Measurements from ENCODE around the gene OR10H2.

Gene OR10H2

DNA sequence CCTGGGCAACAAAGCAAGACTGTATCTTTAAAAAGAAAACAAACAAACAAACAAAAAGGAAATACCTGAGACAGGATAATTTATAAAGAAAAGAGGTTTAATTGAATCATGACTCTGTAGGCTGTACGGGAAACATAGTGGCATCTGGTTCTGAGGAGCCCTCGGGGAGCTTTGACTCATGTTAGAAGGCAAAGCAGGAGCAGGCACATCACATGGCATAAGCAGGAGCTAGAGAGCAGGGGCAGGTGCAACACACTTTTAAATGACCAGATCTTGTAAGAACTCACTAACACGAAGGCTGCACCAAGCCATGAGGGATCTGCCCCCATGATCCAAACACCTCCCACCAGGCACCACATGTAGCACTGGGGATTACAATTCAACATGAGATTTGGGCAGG is 13.2 kb upstream of the OR10H2 start:
- no peak overlapping the region for H3K27ac ChIP-seq (ENCODE audit: low read depth, low read length)
- H3K9ac ChIP-seq (ENCODE audit: low read depth in 1 of 2, low read length in 2 of 2) = no peak overlapping the region
- peaks cover 10 to 11% of the 10 kb centered on the region in 2 donors for H3K4me1 ChIP-seq (ENCODE audit: control insufficient read depth in 1 of 2, insufficient read depth in 2 of 2, low read length in 2 of 2)
- no peak overlapping the region for H3K4me3 ChIP-seq (ENCODE audit: low read depth in 1 of 2, low read length in 2 of 2)
- no peaks in the 10 kb centered on the region for H3K9me3 ChIP-seq (ENCODE audit: control insufficient read depth in 1 of 2, low read length in 2 of 2)
- no peaks in the 10 kb centered on the region for H3K36me3 ChIP-seq (ENCODE audit: control insufficient read depth in 1 of 2, insufficient read depth in 2 of 2, low read length in 2 of 2)
- peaks cover 0 to 8% of the 10 kb centered on the region in 2 donors for H3K27me3 ChIP-seq (ENCODE audit: control insufficient read depth in 1 of 2, insufficient read depth in 2 of 2, low read length in 2 of 2)

GRCh38 chr19:15715642-15716041 is 12.2 kb upstream of the OR10H2 start:
- no peaks in the 10 kb centered on the region for H3K9me3 ChIP-seq (ENCODE audit: control insufficient read depth in 1 of 2, low read length in 2 of 2)
- H3K4me3 ChIP-seq (ENCODE audit: low read depth in 1 of 2, low read length in 2 of 2) = no peak overlapping the region
- H3K27ac ChIP-seq (ENCODE audit: low read depth, low read length) = no peak overlapping the region
- peaks cover 10 to 11% of the 10 kb centered on the region in 2 donors for H3K4me1 ChIP-seq (ENCODE audit: control insufficient read depth in 1 of 2, insufficient read depth in 2 of 2, low read length in 2 of 2)
- H3K36me3 ChIP-seq (ENCODE audit: control insufficient read depth in 1 of 2, insufficient read depth in 2 of 2, low read length in 2 of 2) = no peaks in the 10 kb centered on the region
- peaks cover 0 to 8% of the 10 kb centered on the region in 2 donors for H3K27me3 ChIP-seq (ENCODE audit: control insufficient read depth in 1 of 2, insufficient read depth in 2 of 2, low read length in 2 of 2)
- H3K9ac ChIP-seq (ENCODE audit: low read depth in 1 of 2, low read length in 2 of 2) = no peak overlapping the region

DNA sequence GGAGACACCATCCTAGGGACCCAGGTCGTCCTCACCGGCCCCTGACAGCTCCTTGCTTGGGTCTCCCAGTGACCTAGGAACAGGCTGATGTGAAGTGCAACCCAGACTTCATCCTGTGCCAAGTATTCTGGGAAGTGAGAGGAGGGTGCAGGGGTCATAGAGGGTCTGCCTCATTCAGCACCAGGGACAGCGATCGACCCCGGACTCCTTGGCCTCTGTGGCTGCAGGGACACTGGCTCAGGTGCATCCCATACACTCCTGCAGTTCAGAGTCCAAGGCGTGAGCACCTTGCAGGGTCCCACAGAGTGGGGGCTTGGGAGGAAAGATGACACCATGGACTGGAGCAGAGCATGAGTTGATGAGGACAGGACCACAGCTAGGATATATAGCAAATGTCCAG is 10.0 kb upstream of the OR10H2 start:
- Histone ChIP-seq H3K4me1 (ENCODE audit: control insufficient read depth in 1 of 2, insufficient read depth in 2 of 2, low read length in 2 of 2) (peaks cover 10 to 11% of the 10 kb centered on the region in 2 donors), H3K36me3 (ENCODE audit: control insufficient read depth in 1 of 2, insufficient read depth in 2 of 2, low read length in 2 of 2) (no peaks in the 10 kb centered on the region), H3K9ac (ENCODE audit: low read depth in 1 of 2, low read length in 2 of 2) (no peak overlapping the region), H3K4me3 (ENCODE audit: low read depth in 1 of 2, low read length in 2 of 2) (no peak overlapping the region), H3K27ac (ENCODE audit: low read depth, low read length) (no peak overlapping the region), H3K9me3 (ENCODE audit: control insufficient read depth in 1 of 2, low read length in 2 of 2) (no peaks in the 10 kb centered on the region), H3K27me3 (ENCODE audit: control insufficient read depth in 1 of 2, insufficient read depth in 2 of 2, low read length in 2 of 2) (peaks cover 6 to 8% of the 10 kb centered on the region in 2 donors)

DNA sequence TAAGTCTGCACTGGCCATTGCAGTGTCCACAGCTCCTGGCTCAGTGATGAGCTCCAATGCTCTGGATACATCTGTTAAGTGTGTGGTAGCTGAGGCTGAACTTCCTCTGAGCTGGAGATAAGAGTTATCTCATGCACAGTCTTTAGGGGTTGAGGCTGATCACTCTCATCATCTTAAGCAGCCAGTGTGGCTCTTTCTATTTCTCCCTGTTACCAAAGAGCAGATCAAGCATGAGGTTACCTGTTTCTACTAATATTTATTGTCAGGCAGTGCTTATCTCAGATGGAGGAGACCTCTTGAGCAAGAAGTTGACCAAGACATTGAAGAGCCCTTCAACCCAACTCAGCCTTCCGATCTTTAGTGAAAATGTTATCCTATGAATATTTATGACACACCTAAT is 6.6 kb upstream of the OR10H2 start:
- Histone ChIP-seq H3K9ac (ENCODE audit: low read depth in 1 of 2, low read length in 2 of 2) (no peak overlapping the region), H3K27me3 (ENCODE audit: control insufficient read depth in 1 of 2, insufficient read depth in 2 of 2, low read length in 2 of 2) (peaks cover 10 to 14% of the 10 kb centered on the region in 2 donors)

GRCh38 chr19:15722956-15723355 is 4.9 kb upstream of the OR10H2 start:
- Histone ChIP-seq H3K27me3 (ENCODE audit: control insufficient read depth in 1 of 2, insufficient read depth in 2 of 2, low read length in 2 of 2) (peaks cover 10 to 14% of the 10 kb centered on the region in 2 donors), H3K9me3 (ENCODE audit: control insufficient read depth in 1 of 2, low read length in 2 of 2) (no peaks in the 10 kb centered on the region), H3K4me3 (ENCODE audit: low read depth in 1 of 2, low read length in 2 of 2) (no peak overlapping the region)

More for the DNA sequence above, 6.6 kb upstream of the OR10H2 start:
- Histone ChIP-seq H3K27ac (ENCODE audit: low read depth, low read length) (no peak overlapping the region), H3K9me3 (ENCODE audit: control insufficient read depth in 1 of 2, low read length in 2 of 2) (no peaks in the 10 kb centered on the region), H3K4me1 (ENCODE audit: control insufficient read depth in 1 of 2, insufficient read depth in 2 of 2, low read length in 2 of 2) (peaks cover 3% of the 10 kb centered on the region in 2 donors), H3K36me3 (ENCODE audit: control insufficient read depth in 1 of 2, insufficient read depth in 2 of 2, low read length in 2 of 2) (no peaks in the 10 kb centered on the region), H3K4me3 (ENCODE audit: low read depth in 1 of 2, low read length in 2 of 2) (no peak overlapping the region)

DNA sequence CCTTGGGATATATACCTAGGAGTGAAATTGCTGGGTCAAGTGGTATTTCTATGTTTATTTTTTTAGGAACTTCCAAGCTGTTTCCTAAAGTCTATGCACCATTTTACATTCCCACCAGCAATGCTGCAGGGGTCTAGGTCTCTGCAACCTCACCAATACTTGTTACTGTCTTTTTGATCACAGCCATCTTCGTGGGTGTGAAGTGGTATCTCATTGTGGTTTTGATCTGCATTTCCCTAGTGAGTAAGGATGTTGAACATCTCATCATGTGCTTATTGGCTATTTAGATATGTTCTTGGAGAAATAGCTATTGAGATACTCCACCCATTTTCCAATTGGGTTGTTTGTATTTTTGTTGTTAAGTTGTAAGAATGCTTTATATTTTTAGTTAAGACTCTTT is 2.7 kb downstream of the OR10H2 start:
- Histone ChIP-seq H3K36me3 (ENCODE audit: control insufficient read depth in 1 of 2, insufficient read depth in 2 of 2, low read length in 2 of 2) (no peaks in the 10 kb centered on the region), H3K27me3 (ENCODE audit: control insufficient read depth in 1 of 2, insufficient read depth in 2 of 2, low read length in 2 of 2) (peaks cover 3 to 4% of the 10 kb centered on the region in 2 donors), H3K27ac (ENCODE audit: low read depth, low read length) (no peak overlapping the region), H3K9me3 (ENCODE audit: control insufficient read depth in 1 of 2, low read length in 2 of 2) (no peaks in the 10 kb centered on the region), H3K4me3 (ENCODE audit: low read depth in 1 of 2, low read length in 2 of 2) (no peak overlapping the region), H3K4me1 (ENCODE audit: control insufficient read depth in 1 of 2, insufficient read depth in 2 of 2, low read length in 2 of 2) (no peaks in the 10 kb centered on the region), H3K9ac (ENCODE audit: low read depth in 1 of 2, low read length in 2 of 2) (no peak overlapping the region)

More at GRCh38 chr19:15722956-15723355, 4.9 kb upstream of the OR10H2 start:
- Histone ChIP-seq H3K9ac (ENCODE audit: low read depth in 1 of 2, low read length in 2 of 2) (no peak overlapping the region), H3K4me1 (ENCODE audit: control insufficient read depth in 1 of 2, insufficient read depth in 2 of 2, low read length in 2 of 2) (no peaks in the 10 kb centered on the region), H3K36me3 (ENCODE audit: control insufficient read depth in 1 of 2, insufficient read depth in 2 of 2, low read length in 2 of 2) (no peaks in the 10 kb centered on the region), H3K27ac (ENCODE audit: low read depth, low read length) (no peak overlapping the region)

GRCh38 chr19:15732388-15732787 is 4.6 kb downstream of the OR10H2 start:
- no peaks in the 10 kb centered on the region for H3K4me1 ChIP-seq (ENCODE audit: control insufficient read depth in 1 of 2, insufficient read depth in 2 of 2, low read length in 2 of 2)
- H3K27ac ChIP-seq (ENCODE audit: low read depth, low read length) = no peak overlapping the region
- no peaks in the 10 kb centered on the region for H3K9me3 ChIP-seq (ENCODE audit: control insufficient read depth in 1 of 2, low read length in 2 of 2)
- no peak overlapping the region for H3K9ac ChIP-seq (ENCODE audit: low read depth in 1 of 2, low read length in 2 of 2)
- peaks cover 0 to 3% of the 10 kb centered on the region in 2 donors for H3K27me3 ChIP-seq (ENCODE audit: control insufficient read depth in 1 of 2, insufficient read depth in 2 of 2, low read length in 2 of 2)
- no peak overlapping the region for H3K4me3 ChIP-seq (ENCODE audit: low read depth in 1 of 2, low read length in 2 of 2)
- no peaks in the 10 kb centered on the region for H3K36me3 ChIP-seq (ENCODE audit: control insufficient read depth in 1 of 2, insufficient read depth in 2 of 2, low read length in 2 of 2)

DNA sequence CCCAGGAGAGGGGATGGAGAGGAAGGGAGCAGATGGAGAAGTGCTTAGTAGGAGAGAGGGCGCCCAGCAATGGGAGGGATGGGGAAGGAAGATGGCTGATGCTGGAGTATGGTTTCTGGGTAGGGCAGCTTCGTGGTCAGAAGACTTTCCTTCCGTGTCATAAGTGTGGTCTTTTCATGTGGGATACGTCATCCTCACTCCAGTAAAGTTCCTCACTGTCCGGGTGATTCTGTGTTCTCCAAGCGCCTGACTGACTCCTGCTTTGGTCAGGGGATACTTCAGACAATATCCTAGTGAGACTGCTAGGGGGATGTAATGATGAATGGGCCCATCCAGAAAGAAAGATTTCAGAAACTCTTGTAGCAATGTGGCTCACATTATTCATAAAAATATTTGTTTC is 6.1 kb downstream of the OR10H2 start:
- Histone ChIP-seq H3K36me3 (ENCODE audit: control insufficient read depth in 1 of 2, insufficient read depth in 2 of 2, low read length in 2 of 2) (no peaks in the 10 kb centered on the region), H3K27ac (ENCODE audit: low read depth, low read length) (no peak overlapping the region), H3K9me3 (ENCODE audit: control insufficient read depth in 1 of 2, low read length in 2 of 2) (no peaks in the 10 kb centered on the region), H3K9ac (ENCODE audit: low read depth in 1 of 2, low read length in 2 of 2) (no peak overlapping the region), H3K4me3 (ENCODE audit: low read depth in 1 of 2, low read length in 2 of 2) (no peak overlapping the region), H3K27me3 (ENCODE audit: control insufficient read depth in 1 of 2, insufficient read depth in 2 of 2, low read length in 2 of 2) (peaks cover 0 to 3% of the 10 kb centered on the region in 2 donors), H3K4me1 (ENCODE audit: control insufficient read depth in 1 of 2, insufficient read depth in 2 of 2, low read length in 2 of 2) (no peaks in the 10 kb centered on the region)

DNA sequence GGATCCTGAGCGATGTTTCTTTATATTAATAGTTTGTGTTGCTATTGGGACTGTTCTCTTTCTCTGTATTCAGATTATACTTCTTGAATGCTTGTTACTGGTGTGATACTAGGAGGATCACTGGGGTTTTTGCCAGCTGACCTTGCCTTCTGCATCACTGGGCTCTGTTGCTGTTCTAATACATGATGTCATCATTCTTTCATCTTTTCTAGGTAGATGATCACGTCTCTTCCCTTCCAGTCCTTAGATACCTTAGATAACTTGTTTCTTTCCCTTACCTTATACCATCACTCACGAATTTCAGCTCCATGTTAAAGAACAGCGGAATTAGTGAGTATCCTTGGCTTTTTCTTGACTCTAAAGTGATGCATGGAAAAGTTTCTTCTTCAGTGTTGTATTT is 9.9 kb downstream of the OR10H2 start, which contains the start of gene OR10H3:
Gene OR10H3, plus strand, starts transcription at position 264 of the 400 bp plus-strand sequence. CDS start 3,408 bp downstream, outside the sequence.
- Histone ChIP-seq H3K4me3 (ENCODE audit: low read depth in 1 of 2, low read length in 2 of 2) (no peak within 1 kb of the TSS), H3K27ac (ENCODE audit: low read depth, low read length) (no peak within 1 kb of the TSS), H3K9me3 (ENCODE audit: control insufficient read depth in 1 of 2, low read length in 2 of 2) (peaks cover 11 to 14% of the 10 kb centered on the region in 2 donors), H3K27me3 (ENCODE audit: control insufficient read depth in 1 of 2, insufficient read depth in 2 of 2, low read length in 2 of 2) (no peaks in the 10 kb centered on the region), H3K36me3 (ENCODE audit: control insufficient read depth in 1 of 2, insufficient read depth in 2 of 2, low read length in 2 of 2) (no peaks in the 10 kb centered on the region), H3K4me1 (ENCODE audit: control insufficient read depth in 1 of 2, insufficient read depth in 2 of 2, low read length in 2 of 2) (no peaks in the 10 kb centered on the region), H3K9ac (ENCODE audit: low read depth in 1 of 2, low read length in 2 of 2) (no peak within 1 kb of the TSS)

- Histone ChIP-seq H3K4me1 (ENCODE audit: control insufficient read depth in 1 of 2, insufficient read depth in 2 of 2, low read length in 2 of 2) (no peaks in the 10 kb centered on the region), H3K36me3 (ENCODE audit: control insufficient read depth in 1 of 2, insufficient read depth in 2 of 2, low read length in 2 of 2) (no peaks in the 10 kb centered on the region), H3K9ac (ENCODE audit: low read depth in 1 of 2, low read length in 2 of 2) (no peak overlapping the region), H3K9me3 (ENCODE audit: control insufficient read depth in 1 of 2, low read length in 2 of 2) (peaks cover 11 to 14% of the 10 kb centered on the region in 2 donors), H3K27me3 (ENCODE audit: control insufficient read depth in 1 of 2, insufficient read depth in 2 of 2, low read length in 2 of 2) (no peaks in the 10 kb centered on the region), H3K4me3 (ENCODE audit: low read depth in 1 of 2, low read length in 2 of 2) (no peak overlapping the region), H3K27ac (ENCODE audit: low read depth, low read length) (no peak overlapping the region)
Observed at GRCh38 chr19:15740785-15741184, 13.0 kb downstream of the OR10H2 start.

DNA sequence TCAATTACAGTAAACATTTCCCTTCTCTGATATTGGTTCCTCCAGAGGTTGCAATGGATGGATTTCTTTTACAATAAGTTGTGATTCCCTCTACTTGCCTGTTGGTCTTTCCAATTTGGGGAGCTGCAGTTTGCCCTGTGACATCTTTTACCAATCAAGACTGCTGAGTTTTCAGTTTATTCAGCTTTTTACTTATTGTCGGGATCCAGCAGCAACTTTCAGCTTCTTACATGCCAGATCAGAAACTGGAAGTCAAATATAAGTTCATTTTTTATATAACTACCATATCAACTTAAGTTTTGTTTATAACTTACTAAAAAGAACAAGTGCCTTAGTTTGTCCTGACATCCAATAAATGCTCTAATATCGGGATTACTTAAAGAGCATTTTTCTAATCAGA is 20.4 kb downstream of the OR10H2 start:
- no peaks in the 10 kb centered on the region for H3K4me1 ChIP-seq (ENCODE audit: control insufficient read depth in 1 of 2, insufficient read depth in 2 of 2, low read length in 2 of 2)
- no peak overlapping the region for H3K9ac ChIP-seq (ENCODE audit: low read depth in 1 of 2, low read length in 2 of 2)
- H3K27me3 ChIP-seq (ENCODE audit: control insufficient read depth in 1 of 2, insufficient read depth in 2 of 2, low read length in 2 of 2) = peaks cover 6 to 14% of the 10 kb centered on the region in 2 donors
- H3K9me3 ChIP-seq (ENCODE audit: control insufficient read depth in 1 of 2, low read length in 2 of 2) = no peaks in the 10 kb centered on the region
- no peaks in the 10 kb centered on the region for H3K36me3 ChIP-seq (ENCODE audit: control insufficient read depth in 1 of 2, insufficient read depth in 2 of 2, low read length in 2 of 2)
- no peak overlapping the region for H3K27ac ChIP-seq (ENCODE audit: low read depth, low read length)
- H3K4me3 ChIP-seq (ENCODE audit: low read depth in 1 of 2, low read length in 2 of 2) = no peak overlapping the region

Measured in duodenal mucosa (tissue), 2 donors.